GM12891 (cell line): Measurements from ENCODE around the gene TRA2B.

Source experiments
- POLR2AphosphoS5 ChIP-seq: IDR thresholded peaks from 2 replicates; pipeline ENCODE4 v1.6.1; 2011; ENCODE audit warnings: low read depth, low read length, control low read depth
- SPI1 ChIP-seq: IDR thresholded peaks from 2 replicates; pipeline ENCODE4 v1.6.1; 2011; ENCODE audit warnings: low read depth, low read length, control low read depth

DNA sequence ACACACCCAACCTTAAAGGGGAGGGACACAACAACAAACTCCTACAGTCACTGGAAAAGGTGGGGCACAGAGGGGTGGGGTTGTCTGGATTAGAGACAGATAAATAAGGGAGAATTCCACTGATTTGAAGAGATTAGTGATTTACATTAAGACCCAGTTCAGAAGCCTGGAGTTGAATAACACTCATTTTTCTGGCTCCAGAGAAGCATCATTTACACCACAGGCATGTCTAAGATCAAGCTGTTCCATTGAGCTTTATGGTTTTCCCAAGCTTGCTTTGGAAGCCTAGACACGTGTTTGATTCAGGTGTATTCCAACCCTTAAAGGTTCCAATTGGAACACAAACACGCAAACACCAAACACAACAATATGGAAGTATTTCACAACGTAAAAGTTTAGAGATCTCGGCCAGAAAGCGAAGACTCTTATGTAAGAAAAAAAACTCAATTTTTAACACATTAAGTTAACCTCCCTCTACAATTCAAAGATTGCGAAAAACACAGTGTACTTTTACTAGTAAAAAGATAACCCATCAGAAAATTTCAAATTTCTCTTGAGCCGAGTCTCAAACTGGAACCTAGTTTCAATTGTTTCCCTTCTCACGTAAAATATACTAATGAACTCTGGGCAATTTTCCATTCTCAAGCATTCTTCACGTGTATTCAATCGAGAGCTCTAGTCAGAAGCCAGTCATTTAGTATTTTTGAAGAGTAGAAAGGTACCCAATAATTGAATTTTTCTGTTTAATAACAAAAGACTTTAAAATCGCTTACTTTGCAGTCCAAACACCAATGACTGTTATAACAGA is 2.1 kb downstream of the TRA2B start:
- TF ChIP-seq POLR2AphosphoS5 (no peak; the same call in 1 of the 2 replicates), SPI1 (no peak)
